GM13977 (cell line): ENCODE measurements around the gene PMAIP1.

Source experiments
- DNase-seq: peaks from one replicate; pipeline ENCODE4 v3.0.0; 2012; ENCODE audit warnings: low spot score
- CTCF ChIP-seq: IDR thresholded peaks from 2 replicates; pipeline ENCODE4 v1.5.1; 2012; ENCODE audit warnings: mild to moderate bottlenecking, control low read depth; ENCODE audit not compliant: insufficient read depth; ENCODE audit errors: extremely low read depth, missing control alignments
- in situ Hi-C: fragments of 300-500 bp; cut with MboI; formaldehyde crosslinking; loops from one replicate; pipeline ENCODE4 v1.12.0; 2022; ENCODE audit warnings: low sequenced_read_pairs, low pct_unique_long_range_greater_than_20kb, mixed read lengths, inconsistent platforms; ENCODE audit not compliant: unreplicated experiment

The PMAIP1 gene

GRCh38 chr18:59909289-59910036 lies 9.7 kb downstream of the PMAIP1 start:
- DNase-seq: no peak
- TF ChIP-seq CTCF: no peak
- in situ Hi-C loops: no loop called here

GRCh38 chr18:59910967-59911366 lies 11.2 kb downstream of the PMAIP1 start:
- TF ChIP-seq CTCF: no peak
- in situ Hi-C loops: no loop called here
- no peak for DNase-seq

- TF ChIP-seq CTCF: no peak
- DNase-seq: no peak
- in situ Hi-C loops: no loop called here
Observed at GRCh38 chr18:59911600-59911999, 11.8 kb downstream of the PMAIP1 start.

- no peak for TF ChIP-seq CTCF
- in situ Hi-C loops: no loop called here
- DNase-seq: no peak
Observed at GRCh38 chr18:59912007-59912550, 12.3 kb downstream of the PMAIP1 start.

GRCh38 chr18:59915606-59916005 lies 15.8 kb downstream of the PMAIP1 start:
- in situ Hi-C loops: no loop called here

GRCh38 chr18:59916746-59917145 lies 16.9 kb downstream of the PMAIP1 start:
- no peak for DNase-seq
- no peak for TF ChIP-seq CTCF
- in situ Hi-C loops: no loop called here

More at GRCh38 chr18:59915606-59916005, 15.8 kb downstream of the PMAIP1 start:
- no peak for DNase-seq
- no peak for TF ChIP-seq CTCF
